Amniotic epithelial cell (primary cell): ENCODE results near the gene REXO1.
A peak's percentile ranks its signal among the peaks of the same experiment; 100 is the strongest.
"Not testable (repeated sequence)": the region's sequence is repeated elsewhere in the genome, so short reads cannot be mapped to it uniquely, and the experiment has no call there.

Experiments
- DNase-seq: peaks from one replicate; pipeline ENCODE4 v3.0.0-alpha.2; 2010; ENCODE audit warnings: low read depth

The REXO1 gene

GRCh38 chr19:1848399-1849131 lies at the start of gene REXO1:
REXO1 (minus strand) TSS chr19:1848483; CDS start chr19:1848358, 125 bp downstream.
- peak; percentile 84 for DNase-seq

- DNase-seq, result no peak
These were observed 48.2 kb upstream of the REXO1 start for GRCh38 chr19:1896508-1896907.

- no peak for DNase-seq
These were observed 45.5 kb upstream of the REXO1 start for GRCh38 chr19:1893791-1894190.

GRCh38 chr19:1889907-1890306 lies 41.6 kb upstream of the REXO1 start:
- DNase-seq, result no peak

GRCh38 chr19:1888385-1888784 lies 40.1 kb upstream of the REXO1 start:
- DNase-seq, result no peak

- DNase-seq, result not testable (repeated sequence)
These were observed 38.1 kb upstream of the REXO1 start for GRCh38 chr19:1886360-1886759.

- peak; percentile 85 for DNase-seq
These were observed 37.3 kb upstream of the REXO1 start, which contains the start of gene ABHD17A for GRCh38 chr19:1885398-1886119. ABHD17A (minus strand) TSS chr19:1885496; CDS start chr19:1881566, 3,930 bp downstream.

- DNase-seq, result no peak
These were observed 36.5 kb upstream of the REXO1 start for GRCh38 chr19:1884719-1885334.

GRCh38 chr19:1884291-1884718 lies 36.0 kb upstream of the REXO1 start:
- no peak for DNase-seq

- DNase-seq, result no peak
These were observed 35.5 kb upstream of the REXO1 start for GRCh38 chr19:1883784-1884183.

- DNase-seq, result no peak
These were observed 34.8 kb upstream of the REXO1 start for GRCh38 chr19:1882786-1883692.

GRCh38 chr19:1882089-1882785 lies 34.0 kb upstream of the REXO1 start:
- no peak for DNase-seq

GRCh38 chr19:1881393-1882088 lies 33.3 kb upstream of the REXO1 start:
- DNase-seq, result not testable (repeated sequence)

GRCh38 chr19:1880611-1881392 lies 32.5 kb upstream of the REXO1 start:
- no peak for DNase-seq

- not testable (repeated sequence) for DNase-seq
These were observed 31.7 kb upstream of the REXO1 start for GRCh38 chr19:1879982-1880381.

GRCh38 chr19:1878583-1878982 lies 30.3 kb upstream of the REXO1 start:
- not testable (repeated sequence) for DNase-seq

- DNase-seq, result not testable (repeated sequence)
These were observed 29.0 kb upstream of the REXO1 start for GRCh38 chr19:1877280-1877660.

- not testable (repeated sequence) for DNase-seq
These were observed 28.4 kb upstream of the REXO1 start for GRCh38 chr19:1876496-1877279.
